Gastrocnemius medialis (tissue), 4 donors: Measurements from ENCODE around the gene ERBB2. TPM values are rescaled to one million over a fixed set of nuclear protein-coding genes. Genes with fewer than 3 reads are reported as not detected.

ENCODE experiments used
- ATAC-seq, 2 donors: fragments of 150-250 bp; one replicate each; pipeline ENCODE4 v1.9.1; 2016
- DNase-seq, 2 donors: peaks; one replicate each; pipeline ENCODE4 v3.0.0-alpha.2; 2019
- H3K27ac ChIP-seq, 4 donors: fragments of 200-600 bp; sonication (generic); 1 replicate in 1 of 4; 2 replicates in 3 of 4; pipeline ENCODE4 v1.5.1; 2016 to 2018; ENCODE audit warnings: mild to moderate bottlenecking in 2 of 4, moderate library complexity in 1 of 4
- H3K27me3 ChIP-seq, 3 donors: fragments of 200-600 bp; sonication (generic) in 2 of 3; 1 replicate in 1 of 3; 2 replicates in 2 of 3; pipeline versions ENCODE4 v1.5.1 to v1.6.0; 2016 to 2019; ENCODE audit warnings: mild to moderate bottlenecking in 1 of 3, moderate library complexity in 1 of 3
- H3K36me3 ChIP-seq, 2 donors: fragments of 200-600 bp; sonication (generic) in 1 of 2; one replicate each; pipeline ENCODE4 v1.5.1; 2017 to 2018
- H3K4me1 ChIP-seq, 2 donors: fragments of 200-600 bp; sonication (generic) in 1 of 2; one replicate each; pipeline ENCODE4 v1.5.1; 2016 to 2017; ENCODE audit warnings: mild to moderate bottlenecking in 2 of 2
- H3K4me3 ChIP-seq, 4 donors: fragments of 200-600 bp; sonication (generic) in 3 of 4; 1 replicate in 1 of 4; 2 replicates in 3 of 4; pipeline ENCODE4 v1.5.1; 2016 to 2019; ENCODE audit warnings: mild to moderate bottlenecking in 2 of 4
- H3K9me3 ChIP-seq, 3 donors: fragments of 200-600 bp; sonication (generic) in 2 of 3; 1 replicate in 1 of 3; 2 replicates in 2 of 3; pipeline ENCODE4 v1.5.1; 2016 to 2019
- POLR2A ChIP-seq, 2 donors: fragments of 450-650 bp; IDR thresholded peaks; one replicate each; pipeline ENCODE4 v1.6.1; 2017; ENCODE audit warnings: antibody characterized with exemption in 2 of 2, mild to moderate bottlenecking in 2 of 2, moderate library complexity in 2 of 2
- in situ Hi-C, 4 donors: fragments of 200-750 bp; cut with MboI; loops; one replicate each; pipeline versions ENCODE4 v1.15.0 to v1.8.0; 2017; ENCODE audit warnings: low sequenced_read_pairs in 4 of 4
- intact Hi-C: fragments of 100-400 bp; cut with DNase I; formaldehyde crosslinking; loops from one replicate; pipeline ENCODE4 v1.15.1; 2023; ENCODE audit warnings: low total_unique reads
- total RNA-seq, 4 donors: library from RNA; depleted of rRNA; stranded (reverse); fragments of >200 nt; gene quantifications; one replicate each; pipeline versions ENCODE4 v1.1.0 to v1.2.3, GENCODE V29; 2016
- TF ChIP-seq, protein P1 (sequence below), 5 experiments: fragments of 450-650 bp in 3 of 5; fragments of 200-600 bp in 2 of 5; sonication (generic) in 2 of 5; IDR thresholded peaks in 4 of 5; conservative IDR thresholded peaks in 1 of 5; 1 replicate in 4 of 5; 2 replicates in 1 of 5; pipeline ENCODE4 v1.5.1; 2016 to 2019; ENCODE audit warnings: antibody characterized with exemption in 5 of 5, mild to moderate bottlenecking in 3 of 5, moderate library complexity in 3 of 5

The ERBB2 gene
- total RNA-seq, 4 donors from 2014 or later: 6.0 to 26.4 (median 15.3) TPM

GRCh38 chr17:39716073-39716818 is 16.4 kb downstream of the ERBB2 start:
- TF ChIP-seq POLR2A (IDR thresholded peaks at IDR 0.05): no peak
- TF ChIP-seq, protein P1, sequence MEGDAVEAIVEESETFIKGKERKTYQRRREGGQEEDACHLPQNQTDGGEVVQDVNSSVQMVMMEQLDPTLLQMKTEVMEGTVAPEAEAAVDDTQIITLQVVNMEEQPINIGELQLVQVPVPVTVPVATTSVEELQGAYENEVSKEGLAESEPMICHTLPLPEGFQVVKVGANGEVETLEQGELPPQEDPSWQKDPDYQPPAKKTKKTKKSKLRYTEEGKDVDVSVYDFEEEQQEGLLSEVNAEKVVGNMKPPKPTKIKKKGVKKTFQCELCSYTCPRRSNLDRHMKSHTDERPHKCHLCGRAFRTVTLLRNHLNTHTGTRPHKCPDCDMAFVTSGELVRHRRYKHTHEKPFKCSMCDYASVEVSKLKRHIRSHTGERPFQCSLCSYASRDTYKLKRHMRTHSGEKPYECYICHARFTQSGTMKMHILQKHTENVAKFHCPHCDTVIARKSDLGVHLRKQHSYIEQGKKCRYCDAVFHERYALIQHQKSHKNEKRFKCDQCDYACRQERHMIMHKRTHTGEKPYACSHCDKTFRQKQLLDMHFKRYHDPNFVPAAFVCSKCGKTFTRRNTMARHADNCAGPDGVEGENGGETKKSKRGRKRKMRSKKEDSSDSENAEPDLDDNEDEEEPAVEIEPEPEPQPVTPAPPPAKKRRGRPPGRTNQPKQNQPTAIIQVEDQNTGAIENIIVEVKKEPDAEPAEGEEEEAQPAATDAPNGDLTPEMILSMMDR (IDR thresholded peaks at IDR 0.05 in 4 of 5, conservative IDR thresholded peaks at IDR 0.05 in 1 of 5): no peak
- Histone ChIP-seq H3K27ac (peak overlapping the region in 3 of 4 donors; percentile 5 to 67 (median 52)), H3K4me1 (peaks cover 12 to 13% of the 10 kb centered on the region in 2 donors), H3K9me3 (no peaks in the 10 kb centered on the region), H3K4me3 (no peak overlapping the region), H3K36me3 (peaks cover 0 to 15% of the 10 kb centered on the region in 2 donors), H3K27me3 (no peaks in the 10 kb centered on the region)
- intact Hi-C loops: no loop called here
- ATAC-seq (peak in 1 of 2 donors; percentile 40), DNase-seq (no peak)
- in situ Hi-C loops: no loop called here

- intact Hi-C loops: no loop called here
- Histone ChIP-seq H3K36me3 (peaks cover 0 to 9% of the 10 kb centered on the region in 2 donors), H3K9me3 (no peaks in the 10 kb centered on the region), H3K4me1 (peaks cover 12 to 13% of the 10 kb centered on the region in 2 donors), H3K27me3 (no peaks in the 10 kb centered on the region), H3K4me3 (no peak overlapping the region), H3K27ac (peak overlapping the region in 3 of 4 donors; percentile 5 to 67 (median 52))
- ATAC-seq (peak; percentile 52 to 79), DNase-seq (peak in 1 of 2 donors; percentile 44)
- TF ChIP-seq, protein P1 (IDR thresholded peaks at IDR 0.05 in 4 of 5, conservative IDR thresholded peaks at IDR 0.05 in 1 of 5): no peak
- no peak for TF ChIP-seq POLR2A (IDR thresholded peaks at IDR 0.05)
- in situ Hi-C loops: no loop called here
These were observed 17.1 kb downstream of the ERBB2 start for GRCh38 chr17:39716879-39717536.

- H3K27ac ChIP-seq: peak overlapping the region in 1 of 4 donors; percentile 14
- ATAC-seq (no peak), DNase-seq (no peak)
- H3K9me3 ChIP-seq: no peaks in the 10 kb centered on the region
- H3K27me3 ChIP-seq: no peaks in the 10 kb centered on the region
- intact Hi-C loops (no loop called here), in situ Hi-C loops (no loop called here)
- peaks cover 12 to 13% of the 10 kb centered on the region in 2 donors for H3K4me1 ChIP-seq
- TF ChIP-seq POLR2A (IDR thresholded peaks at IDR 0.05): no peak
- TF ChIP-seq, protein P1 (IDR thresholded peaks at IDR 0.05 in 4 of 5, conservative IDR thresholded peaks at IDR 0.05 in 1 of 5): no peak
- H3K36me3 ChIP-seq: peaks cover 0 to 4% of the 10 kb centered on the region in 2 donors
- H3K4me3 ChIP-seq: no peak overlapping the region
These were observed 17.8 kb downstream of the ERBB2 start for GRCh38 chr17:39717660-39718059.

DNA sequence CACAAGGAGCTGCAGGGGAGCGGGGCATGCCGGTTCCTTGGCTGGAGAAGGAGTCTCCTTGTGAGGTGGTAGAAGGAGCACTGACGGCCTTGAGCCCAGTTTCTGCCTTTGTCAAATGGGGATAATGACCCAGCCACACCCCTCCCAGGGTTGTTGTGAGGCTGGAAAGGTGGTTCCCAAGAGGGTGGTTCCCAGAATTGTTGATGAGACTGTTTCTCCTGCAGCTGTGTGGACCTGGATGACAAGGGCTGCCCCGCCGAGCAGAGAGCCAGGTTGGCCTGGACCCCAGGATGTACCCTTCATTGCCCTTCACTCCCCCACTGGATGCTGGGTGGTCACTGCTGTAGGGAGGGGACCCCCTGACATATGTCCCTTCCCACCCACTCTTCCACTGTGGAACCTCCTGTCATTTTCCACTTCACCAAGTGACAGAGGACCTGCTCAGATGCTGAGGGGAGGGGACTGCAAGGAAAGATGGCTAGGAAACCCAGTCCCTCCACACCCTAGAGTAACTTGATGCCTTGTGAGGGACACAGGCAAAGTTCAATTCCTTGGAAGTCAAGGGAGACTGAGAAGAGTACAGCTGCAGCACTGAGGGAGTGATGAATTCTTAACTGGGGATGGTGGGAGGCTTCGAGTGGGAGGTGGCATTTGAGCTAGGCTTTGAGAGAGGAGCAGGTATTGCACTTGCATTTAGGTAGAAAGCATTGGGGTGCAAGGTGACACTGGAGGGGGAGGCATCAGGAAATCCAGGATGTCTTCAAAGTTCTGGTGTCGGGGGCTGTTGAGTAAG is 19.9 kb downstream of the ERBB2 start:
- DNase-seq (no peak), ATAC-seq (no peak)
- Histone ChIP-seq H3K4me3 (no peak overlapping the region), H3K9me3 (no peaks in the 10 kb centered on the region), H3K27ac (no peak overlapping the region), H3K36me3 (no peaks in the 10 kb centered on the region), H3K27me3 (no peaks in the 10 kb centered on the region), H3K4me1 (peaks cover 12 to 13% of the 10 kb centered on the region in 2 donors)
- TF ChIP-seq, protein P1 (IDR thresholded peaks at IDR 0.05 in 4 of 5, conservative IDR thresholded peaks at IDR 0.05 in 1 of 5): no peak
- no peak for TF ChIP-seq POLR2A (IDR thresholded peaks at IDR 0.05)
- intact Hi-C loops (no loop called here), in situ Hi-C loops (no loop called here)
